Endothelial cell of umbilical vein (primary cell): ENCODE results near the gene KAZN. TPM values are rescaled to one million over a fixed set of nuclear protein-coding genes. Genes with fewer than 3 reads are reported as not detected.

ENCODE experiments used
- BruUV-seq: library from RNA; stranded (reverse); fragments of 400-500 nt; replicated peaks from 2 replicates; lab custom pipeline; 2021; lab: Mats Ljungman, UMichigan
- CTCF ChIA-PET: fragments of 300-600, 350-600 bp; sonication (Branson Sonifier 250); formaldehyde crosslinking; loops from one replicate; lab custom pipeline; 2021; ENCODE audit warnings: antibody characterized with exemption, inconsistent platforms; lab: Charles Lee
- POLR2A ChIA-PET: fragments of 300-600, 350-600 bp; sonication (Branson Sonifier 250); formaldehyde crosslinking; loops from one replicate; lab custom pipeline; 2021; ENCODE audit warnings: antibody characterized with exemption, inconsistent platforms; lab: Charles Lee
- DNase-seq: peaks from one replicate; pipeline ENCODE4 v3.0.0-alpha.2; 2011; ENCODE audit warnings: low read depth, low spot score
- FAIRE-seq: peaks from 2 replicates; lab custom pipeline; 2011; peaks lifted over from hg19 to GRCh38; lab: Jason Lieb, UNC
- H2AFZ ChIP-seq: 2 replicates; pipeline ENCODE4 v1.6.0; 2012; ENCODE audit warnings: low read depth, low read length, control low read depth, inconsistent platforms
- H3K27ac ChIP-seq: 2 replicates; pipeline ENCODE4 v1.5.1; 2011; ENCODE audit warnings: low read depth, mild to moderate bottlenecking, control low read depth, low read length, moderate library complexity; ENCODE audit not compliant: insufficient read depth
- H3K27me3 ChIP-seq, 2 experiments: 2 replicates each; pipeline versions ENCODE4 v1.6.0 to v1.6.1; 2011; ENCODE audit warnings: low read length in 2 of 2, mixed read lengths in 1 of 2; ENCODE audit not compliant: control insufficient read depth in 2 of 2, insufficient read depth in 2 of 2
- H3K36me3 ChIP-seq, 2 experiments: 2 replicates in 1 of 2; 3 replicates in 1 of 2; pipeline ENCODE4 v1.5.1; 2011; ENCODE audit warnings: low read length in 2 of 2, mild to moderate bottlenecking in 1 of 2, moderate library complexity in 1 of 2; ENCODE audit not compliant: control insufficient read depth in 2 of 2, insufficient read depth in 2 of 2; ENCODE audit errors: extremely low read depth in 1 of 2
- H3K4me1 ChIP-seq: 3 replicates; pipeline ENCODE4 v1.5.1; 2011; ENCODE audit warnings: mild to moderate bottlenecking, low read length; ENCODE audit not compliant: control insufficient read depth, insufficient read depth; ENCODE audit errors: extremely low read depth
- H3K4me2 ChIP-seq: 2 replicates; pipeline ENCODE4 v1.6.1; 2011; ENCODE audit warnings: low read length, control low read depth, mixed read lengths; ENCODE audit not compliant: insufficient read depth
- H3K4me3 ChIP-seq, 3 experiments: fragments of 200-600 bp in 1 of 3; sonication (generic), shearing (Covaris generic) in 1 of 3; replicated peaks in 1 of 3; 2 replicates each; pipeline ENCODE4 v1.5.1; 2011 to 2016; ENCODE audit warnings: control low read depth in 3 of 3, low read length in 3 of 3, mild to moderate bottlenecking in 2 of 3, inconsistent platforms in 1 of 3, low read depth in 1 of 3, moderate library complexity in 1 of 3; ENCODE audit not compliant: insufficient read depth in 1 of 3
- H3K79me2 ChIP-seq: 2 replicates; pipeline ENCODE4 v1.6.0; 2012; ENCODE audit warnings: low read length, inconsistent platforms; ENCODE audit not compliant: control insufficient read depth, insufficient read depth
- H3K9ac ChIP-seq: replicated peaks from 2 replicates; pipeline ENCODE3; 2011; ENCODE audit warnings: low read length, control low read depth; ENCODE audit not compliant: insufficient read depth; ENCODE audit errors: extremely low read depth
- H3K9me1 ChIP-seq: replicated peaks from 3 replicates; pipeline ENCODE4 v1.6.0; 2011; ENCODE audit warnings: mild to moderate bottlenecking, low read length; ENCODE audit not compliant: control insufficient read depth, insufficient read depth; ENCODE audit errors: extremely low read depth
- H3K9me3 ChIP-seq: replicated peaks from 2 replicates; pipeline ENCODE4 v1.5.1; 2012; ENCODE audit warnings: low read length, inconsistent platforms; ENCODE audit not compliant: control insufficient read depth, insufficient read depth
- H4K20me1 ChIP-seq: replicated peaks from 2 replicates; pipeline ENCODE3; 2011; ENCODE audit warnings: mild to moderate bottlenecking, low read length; ENCODE audit not compliant: control insufficient read depth, insufficient read depth; ENCODE audit errors: extremely low read depth
- EZH2 ChIP-seq: IDR thresholded peaks from 2 replicates; pipeline ENCODE4 v1.6.1; 2012; ENCODE audit warnings: borderline replicate concordance, low read depth, mild to moderate bottlenecking, moderate library complexity, low read length, inconsistent platforms; ENCODE audit not compliant: severe bottlenecking
- FOS ChIP-seq: IDR thresholded peaks from 2 replicates; pipeline ENCODE4 v1.6.1; 2011; ENCODE audit warnings: mild to moderate bottlenecking, low read length, moderate library complexity, borderline replicate concordance; ENCODE audit not compliant: insufficient read depth
- GATA2 ChIP-seq: IDR thresholded peaks from 2 replicates; pipeline ENCODE4 v1.7.0; 2011; ENCODE audit warnings: low read depth, mild to moderate bottlenecking, moderate library complexity, mixed read lengths, low read length; ENCODE audit not compliant: insufficient read length, insufficient read depth
- JUN ChIP-seq: IDR thresholded peaks from 2 replicates; pipeline ENCODE4 v1.6.1; 2011; ENCODE audit warnings: borderline replicate concordance, low read depth; ENCODE audit not compliant: insufficient read length, insufficient read depth
- MYC ChIP-seq: IDR thresholded peaks from one replicate; pipeline ENCODE4 v1.6.1; 2011; ENCODE audit warnings: mild to moderate bottlenecking, low read depth, low read length
- POLR2A ChIP-seq: IDR thresholded peaks from 2 replicates; pipeline ENCODE4 v1.6.1; 2012; ENCODE audit warnings: low read depth, mild to moderate bottlenecking, control low read depth, low read length
- POLR2AphosphoS5 ChIP-seq: IDR thresholded peaks from 2 replicates; pipeline ENCODE4 v1.6.1; 2012; ENCODE audit warnings: low read depth, mild to moderate bottlenecking, control low read depth, low read length, moderate library complexity; ENCODE audit not compliant: insufficient read depth
- dilution Hi-C: fragments of 300-500 bp; cut with MboI; formaldehyde crosslinking; loops from one replicate; pipeline ENCODE4 v1.15.0; 2019; ENCODE audit warnings: low sequenced_read_pairs; ENCODE audit not compliant: extremely low pct_ligation_motif_present
- intact Hi-C: fragments of 100-400 bp; cut with micrococcal nuclease; formaldehyde crosslinking; loops from one replicate; pipeline ENCODE4 v1.10.0; 2022
- polyA plus RNA-seq, 4 experiments: library from polyadenylated mRNA; depleted of rRNA in 3 of 4; stranded (reverse) in 3 of 4; unstranded in 1 of 4; fragments of >200 nt; gene quantifications; 2 replicates each; pipeline versions ENCODE4 v1.2.1 to v1.2.3, GENCODE V29; 2011 to 2012; ENCODE audit warnings: missing spikeins in 1 of 4
- total RNA-seq: library from RNA; stranded (reverse); gene quantifications from 2 replicates; pipeline ENCODE4 v1.2.3, GENCODE V29; 2021
- TF ChIP-seq, protein P1 (sequence below), 2 donors: IDR thresholded peaks; 1 replicate in 1 of 2; 2 replicates in 1 of 2; pipeline ENCODE4 v1.5.1; 2011; ENCODE audit warnings: low read length in 2 of 2, mild to moderate bottlenecking in 2 of 2, moderate library complexity in 2 of 2, control low read depth in 1 of 2, inconsistent platforms in 1 of 2, low read depth in 1 of 2; ENCODE audit not compliant: insufficient read depth in 1 of 2; ENCODE audit errors: extremely low read depth in 1 of 2
- TF ChIP-seq, protein P2 (sequence below): IDR thresholded peaks from 2 replicates; pipeline ENCODE4 v1.6.1; 2011; ENCODE audit not compliant: insufficient read depth, insufficient read length

KAZN gene
- total and polyA plus RNA-seq, 2 donors (not counting 3 experiments of a cell fraction or from before 2014, with no cell fraction given), result 1.6 to 5.8 TPM

DNA sequence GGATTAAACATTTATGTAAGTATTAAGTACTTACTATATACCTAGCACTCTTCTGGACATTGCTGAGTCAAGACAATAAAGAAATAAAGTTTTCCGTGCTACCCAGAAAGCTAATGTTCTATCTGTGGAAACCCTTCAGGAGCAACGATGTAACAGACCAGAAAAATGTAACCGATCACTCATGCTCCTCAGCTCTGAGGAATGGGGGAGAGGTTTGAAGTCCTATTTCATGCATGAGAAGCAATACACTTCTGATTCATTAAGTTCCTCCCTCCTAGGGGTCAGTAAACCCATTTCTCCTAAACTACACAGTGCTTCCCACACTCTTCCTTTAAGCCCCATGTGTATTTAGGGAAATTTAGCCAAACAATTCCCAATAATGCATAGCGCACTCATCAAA lies 25.6 kb upstream of the KAZN start:
- POLR2A ChIA-PET, result no interaction called here
- H3K9me3 ChIP-seq, result peaks cover 7% of the 10 kb centered on the region
- no peak overlapping the region for H3K9ac ChIP-seq
- no peaks in the 10 kb centered on the region for H3K79me2 ChIP-seq
- H3K27ac ChIP-seq, result no peak overlapping the region
- TF ChIP-seq JUN, result no peak
- no peak for TF ChIP-seq GATA2
- TF ChIP-seq, protein P1, sequence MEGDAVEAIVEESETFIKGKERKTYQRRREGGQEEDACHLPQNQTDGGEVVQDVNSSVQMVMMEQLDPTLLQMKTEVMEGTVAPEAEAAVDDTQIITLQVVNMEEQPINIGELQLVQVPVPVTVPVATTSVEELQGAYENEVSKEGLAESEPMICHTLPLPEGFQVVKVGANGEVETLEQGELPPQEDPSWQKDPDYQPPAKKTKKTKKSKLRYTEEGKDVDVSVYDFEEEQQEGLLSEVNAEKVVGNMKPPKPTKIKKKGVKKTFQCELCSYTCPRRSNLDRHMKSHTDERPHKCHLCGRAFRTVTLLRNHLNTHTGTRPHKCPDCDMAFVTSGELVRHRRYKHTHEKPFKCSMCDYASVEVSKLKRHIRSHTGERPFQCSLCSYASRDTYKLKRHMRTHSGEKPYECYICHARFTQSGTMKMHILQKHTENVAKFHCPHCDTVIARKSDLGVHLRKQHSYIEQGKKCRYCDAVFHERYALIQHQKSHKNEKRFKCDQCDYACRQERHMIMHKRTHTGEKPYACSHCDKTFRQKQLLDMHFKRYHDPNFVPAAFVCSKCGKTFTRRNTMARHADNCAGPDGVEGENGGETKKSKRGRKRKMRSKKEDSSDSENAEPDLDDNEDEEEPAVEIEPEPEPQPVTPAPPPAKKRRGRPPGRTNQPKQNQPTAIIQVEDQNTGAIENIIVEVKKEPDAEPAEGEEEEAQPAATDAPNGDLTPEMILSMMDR (IDR thresholded peaks at IDR 0.05; ENCODE audit: extremely low read depth in 1 of 2, insufficient read depth in 1 of 2, low read depth in 1 of 2, low read length in 2 of 2), result no peak
- TF ChIP-seq POLR2A, result no peak
- TF ChIP-seq, protein P2, sequence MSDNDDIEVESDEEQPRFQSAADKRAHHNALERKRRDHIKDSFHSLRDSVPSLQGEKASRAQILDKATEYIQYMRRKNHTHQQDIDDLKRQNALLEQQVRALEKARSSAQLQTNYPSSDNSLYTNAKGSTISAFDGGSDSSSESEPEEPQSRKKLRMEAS, result no peak
- TF ChIP-seq MYC, result no peak
- TF ChIP-seq POLR2AphosphoS5, result no peak
- TF ChIP-seq EZH2, result no peak
- TF ChIP-seq FOS, result no peak
- no peak for DNase-seq
- dilution Hi-C loops, result no loop called here
- H3K4me3 ChIP-seq, result no peak overlapping the region
- no peak for FAIRE-seq
- H2AFZ ChIP-seq, result no peak overlapping the region
- no peaks in the 10 kb centered on the region for H3K36me3 ChIP-seq
- no peaks in the 10 kb centered on the region for H4K20me1 ChIP-seq
- BruUV-seq, result no TSS peak
- H3K4me1 ChIP-seq, result no peaks in the 10 kb centered on the region
- intact Hi-C loops, result no loop called here
- H3K9me1 ChIP-seq, result no peaks in the 10 kb centered on the region
- no peak overlapping the region for H3K4me2 ChIP-seq
- no peaks in the 10 kb centered on the region for H3K27me3 ChIP-seq
- CTCF ChIA-PET, result no interaction called here
